Activated CD4-positive, alpha-beta T cell treated with anti-CD3 and anti-CD28 coated beads for 24 hours (primary cell): Measurements from ENCODE around the gene CDC42EP1.

Source experiments
- DNase-seq, 2 donors: peaks; one replicate each; pipeline ENCODE4 v3.0.0-alpha.2; 2020; ENCODE audit warnings: low read depth in 2 of 2

CDC42EP1 gene

DNA sequence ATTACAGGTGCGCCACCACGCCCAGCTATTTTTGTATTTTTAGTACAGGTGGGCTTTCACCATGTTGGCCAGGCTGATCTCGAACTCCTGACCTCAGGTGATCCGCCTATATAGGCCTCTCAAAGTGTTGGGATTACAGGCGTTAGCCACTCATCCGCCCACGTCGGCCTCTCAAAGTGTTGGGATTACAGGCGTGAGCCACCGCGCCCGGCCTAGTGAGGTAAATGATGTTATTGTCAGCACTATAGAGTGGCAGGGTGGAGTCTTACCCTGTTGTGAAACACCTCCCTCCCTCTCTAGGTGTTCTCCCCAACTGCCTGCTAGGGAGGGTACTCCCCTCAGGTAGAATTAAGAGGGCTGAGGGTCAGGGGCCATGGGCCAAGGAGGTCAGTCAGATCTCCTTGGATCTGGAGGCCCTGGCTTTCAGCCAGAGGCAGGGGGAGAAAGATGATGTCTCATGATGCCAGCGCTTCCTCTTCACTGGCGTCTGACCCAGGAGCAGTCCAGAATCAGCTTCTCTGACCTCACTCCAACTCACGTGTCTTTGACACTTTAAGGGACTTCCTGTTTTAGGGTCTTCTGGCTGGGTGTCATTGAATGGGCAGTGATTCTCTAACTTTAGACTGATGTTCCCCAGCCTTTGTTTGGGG is 50.3 kb downstream of the CDC42EP1 start:
- no peak for DNase-seq

DNA sequence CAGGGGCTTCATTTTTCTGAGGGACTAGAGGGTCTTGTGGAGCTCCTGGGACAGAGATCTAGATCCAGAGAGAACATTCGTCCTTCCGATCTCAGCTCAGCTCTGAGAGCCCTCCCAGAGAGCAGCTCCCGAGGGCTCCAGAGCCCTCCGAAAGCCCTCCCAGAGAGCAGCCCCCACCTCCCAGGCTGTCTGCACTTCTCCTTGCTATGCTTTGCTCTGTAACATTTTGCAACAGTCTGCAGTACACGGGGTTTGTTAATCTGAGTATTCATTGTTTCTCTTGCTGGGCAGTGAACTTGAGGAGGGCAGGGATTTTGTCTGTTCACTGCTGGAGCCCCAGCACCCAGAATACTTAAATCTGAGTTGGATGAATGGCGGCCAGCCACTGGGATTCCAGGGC is 50.9 kb downstream of the CDC42EP1 start:
- no peak for DNase-seq

DNA sequence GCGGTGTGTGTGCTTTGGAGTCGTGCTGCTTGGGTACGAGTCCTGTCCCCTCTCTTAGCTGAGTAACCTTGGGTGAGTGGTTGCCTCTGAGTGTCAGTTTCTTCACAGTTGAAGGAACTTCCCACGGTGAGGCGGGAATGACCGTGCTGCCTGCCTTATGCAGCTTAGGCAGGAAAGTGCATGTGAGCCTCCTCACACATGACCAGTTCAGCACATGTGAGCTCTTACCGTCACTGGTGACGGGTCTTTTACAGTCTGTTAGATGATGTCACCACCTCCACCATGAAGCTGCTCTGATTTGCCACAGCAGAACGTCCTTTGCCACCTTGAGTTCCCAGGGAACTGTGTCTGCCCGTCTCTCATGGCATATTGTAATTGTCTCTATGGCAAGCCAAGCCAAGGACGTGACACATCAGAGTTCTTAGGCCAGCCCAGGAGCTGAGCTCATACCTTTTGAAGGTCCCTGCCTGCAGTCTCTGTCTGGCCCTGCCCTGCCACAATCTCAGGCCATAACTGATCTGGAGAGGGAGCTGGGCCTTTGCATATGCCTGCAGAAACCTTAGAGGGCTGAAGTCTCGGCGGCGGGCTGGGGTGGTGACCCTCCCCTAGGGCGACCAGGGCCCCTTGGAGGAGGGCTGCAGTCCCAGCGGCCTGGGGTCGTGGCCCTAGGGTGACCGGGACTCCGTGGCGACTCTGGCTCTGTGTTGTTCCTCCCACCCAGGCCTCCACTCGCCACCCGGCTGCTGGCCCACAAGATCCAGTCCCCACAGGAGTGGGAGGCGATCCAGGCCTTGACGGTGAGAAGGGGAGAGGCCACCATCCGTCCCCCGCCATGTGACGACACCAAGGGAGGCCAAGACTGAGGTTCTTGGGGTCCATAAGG is 56.2 kb downstream of the CDC42EP1 start:
- no peak for DNase-seq

DNA sequence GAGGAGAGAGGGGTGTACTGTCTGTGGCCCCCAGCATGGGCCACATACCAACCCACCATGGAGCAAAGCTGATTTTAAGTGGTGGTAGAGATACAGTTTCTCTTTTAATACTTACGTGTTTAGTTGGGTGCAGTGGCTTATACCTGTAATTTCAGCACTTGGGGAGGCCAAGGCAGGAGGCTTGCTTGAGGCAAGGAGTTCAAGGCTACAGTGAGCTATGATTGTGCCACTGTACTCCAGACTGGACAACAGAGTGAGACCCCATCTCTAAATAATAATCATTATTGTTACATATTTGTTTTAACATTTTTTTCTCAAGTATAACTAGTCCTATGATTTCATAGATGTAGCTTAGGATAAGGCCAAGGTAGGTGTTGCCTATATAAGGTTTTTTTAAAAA is 57.2 kb downstream of the CDC42EP1 start:
- DNase-seq = no peak

DNA sequence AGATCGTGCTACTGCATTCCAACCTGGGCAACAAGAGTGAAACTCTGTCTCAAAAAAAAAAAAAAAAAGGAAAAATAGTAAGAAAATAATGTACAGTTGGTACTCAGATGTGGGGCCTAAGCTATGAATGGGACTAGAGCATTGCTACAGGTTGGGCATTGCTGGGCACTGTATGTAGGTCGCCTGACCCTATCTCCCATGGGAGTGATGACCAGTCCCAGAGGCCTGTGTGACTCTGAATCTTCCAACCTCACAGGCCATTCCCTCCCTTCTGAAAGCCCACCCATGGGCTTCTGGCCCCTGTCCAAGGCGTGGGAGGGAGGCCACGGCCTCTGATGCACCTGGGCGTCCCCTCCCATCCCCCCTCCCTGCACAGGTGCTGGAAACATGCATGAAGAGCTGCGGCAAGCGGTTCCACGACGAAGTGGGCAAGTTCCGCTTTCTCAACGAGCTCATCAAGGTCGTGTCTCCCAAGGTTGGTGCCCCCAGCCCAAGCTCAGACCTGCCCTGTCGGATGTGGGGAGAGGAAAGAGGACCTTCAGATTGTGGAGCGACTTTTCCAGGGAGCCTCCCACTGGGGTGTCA is 57.9 kb downstream of the CDC42EP1 start:
- DNase-seq = no peak

DNA sequence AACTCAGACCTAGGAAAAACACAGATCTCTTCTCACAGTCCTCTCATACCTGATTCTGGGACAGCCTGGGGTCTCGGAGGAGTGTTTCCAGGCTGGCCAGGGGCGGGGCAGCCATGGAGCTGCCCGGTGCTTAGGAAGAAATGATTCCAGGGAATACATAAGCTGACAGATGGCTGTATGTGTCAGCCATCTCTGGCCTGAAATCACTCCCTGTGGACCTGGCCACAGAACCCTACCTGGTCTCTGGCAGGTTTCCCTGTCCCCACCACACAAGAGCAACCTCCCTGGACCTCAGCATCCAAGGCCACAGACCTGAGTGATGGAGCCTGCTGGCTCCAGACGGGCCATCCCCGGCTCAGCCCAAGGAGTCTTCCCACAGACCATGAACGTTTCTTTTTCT is 58.4 kb downstream of the CDC42EP1 start:
- DNase-seq = no peak
